ENCODE measurements around the gene MSANTD1.

MSANTD1 gene

DNA sequence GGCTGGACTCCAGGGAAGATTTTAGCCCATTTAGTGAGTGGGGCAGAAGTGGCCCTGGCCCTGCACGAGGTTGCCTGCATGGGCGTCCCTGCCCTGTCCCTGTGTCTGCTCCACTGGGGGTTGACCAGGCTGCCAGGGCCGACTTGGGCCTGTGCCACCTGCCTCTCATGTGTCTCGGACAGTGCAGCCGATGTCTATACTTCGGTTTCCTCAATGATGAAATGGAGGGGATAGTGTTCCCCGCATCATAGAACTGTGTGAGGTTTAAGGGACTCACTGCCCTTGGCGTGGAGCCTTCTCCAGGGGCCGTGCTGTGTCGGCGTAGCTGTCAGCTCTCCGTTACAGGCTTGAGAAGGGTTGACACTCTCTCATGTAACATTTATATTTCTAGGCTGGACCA, 27.0 kb upstream of the MSANTD1 start:
- DNase-seq (ENCODE audit: low read depth), result no peak
- H3K4me3 ChIP-seq (ENCODE audit: low read depth, low read length), result no peak overlapping the region
- TF ChIP-seq, protein P1, sequence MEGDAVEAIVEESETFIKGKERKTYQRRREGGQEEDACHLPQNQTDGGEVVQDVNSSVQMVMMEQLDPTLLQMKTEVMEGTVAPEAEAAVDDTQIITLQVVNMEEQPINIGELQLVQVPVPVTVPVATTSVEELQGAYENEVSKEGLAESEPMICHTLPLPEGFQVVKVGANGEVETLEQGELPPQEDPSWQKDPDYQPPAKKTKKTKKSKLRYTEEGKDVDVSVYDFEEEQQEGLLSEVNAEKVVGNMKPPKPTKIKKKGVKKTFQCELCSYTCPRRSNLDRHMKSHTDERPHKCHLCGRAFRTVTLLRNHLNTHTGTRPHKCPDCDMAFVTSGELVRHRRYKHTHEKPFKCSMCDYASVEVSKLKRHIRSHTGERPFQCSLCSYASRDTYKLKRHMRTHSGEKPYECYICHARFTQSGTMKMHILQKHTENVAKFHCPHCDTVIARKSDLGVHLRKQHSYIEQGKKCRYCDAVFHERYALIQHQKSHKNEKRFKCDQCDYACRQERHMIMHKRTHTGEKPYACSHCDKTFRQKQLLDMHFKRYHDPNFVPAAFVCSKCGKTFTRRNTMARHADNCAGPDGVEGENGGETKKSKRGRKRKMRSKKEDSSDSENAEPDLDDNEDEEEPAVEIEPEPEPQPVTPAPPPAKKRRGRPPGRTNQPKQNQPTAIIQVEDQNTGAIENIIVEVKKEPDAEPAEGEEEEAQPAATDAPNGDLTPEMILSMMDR (IDR thresholded peaks at IDR 0.05; ENCODE audit: insufficient read depth, low read depth, low read length, missing control alignments), result no peak

- no peak for DNase-seq (ENCODE audit: low read depth)
- no peak overlapping the region for H3K4me3 ChIP-seq (ENCODE audit: low read depth, low read length)
- TF ChIP-seq, protein P1 (IDR thresholded peaks at IDR 0.05; ENCODE audit: insufficient read depth, low read depth, low read length, missing control alignments), result no peak
Observed at GRCh38 chr4:3223346-3223745, 25.6 kb upstream of the MSANTD1 start.

DNA sequence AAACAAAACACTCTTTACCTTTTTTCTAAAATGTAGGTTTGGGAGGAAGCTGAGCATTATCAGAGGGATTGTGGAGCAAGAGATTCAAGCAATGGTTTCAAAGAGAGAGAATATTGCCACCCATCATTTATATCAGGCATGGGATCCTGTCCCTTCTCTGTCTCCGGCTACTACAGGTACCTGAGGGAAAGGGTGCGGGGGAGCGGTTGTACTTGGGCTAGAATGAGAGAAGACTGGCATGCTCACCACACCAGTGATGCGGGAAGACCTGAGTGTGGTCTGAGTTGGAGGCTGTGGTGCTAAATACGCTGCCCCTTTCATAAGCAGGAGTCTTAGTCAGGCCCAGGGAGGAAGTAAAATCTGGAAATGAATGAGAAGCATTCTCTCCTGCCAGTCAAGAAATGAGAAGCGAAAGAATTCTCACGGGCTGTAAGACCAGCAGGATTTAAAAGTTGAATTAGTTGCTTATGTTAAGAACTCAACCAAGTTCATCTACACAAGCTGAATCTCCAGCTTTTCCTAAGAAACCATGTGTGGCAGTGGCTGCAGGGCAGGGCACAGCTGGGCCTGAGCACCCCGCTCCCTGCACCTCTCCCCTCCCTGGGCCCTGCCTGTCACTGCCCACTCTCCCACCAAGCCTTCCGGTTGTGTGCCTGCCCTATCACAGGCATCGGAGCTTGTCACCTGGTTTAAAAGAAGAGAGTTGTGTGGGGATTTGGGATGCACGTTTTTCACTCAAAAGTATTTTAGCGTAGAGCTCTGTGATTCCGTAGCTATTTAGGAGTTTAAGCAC, 24.8 kb upstream of the MSANTD1 start:
- H3K4me3 ChIP-seq (ENCODE audit: low read depth, low read length), result no peak overlapping the region
- DNase-seq (ENCODE audit: low read depth), result no peak
- TF ChIP-seq, protein P1 (IDR thresholded peaks at IDR 0.05; ENCODE audit: insufficient read depth, low read depth, low read length, missing control alignments), result no peak

- H3K4me3 ChIP-seq (ENCODE audit: low read depth, low read length), result no peak overlapping the region
- TF ChIP-seq, protein P1 (IDR thresholded peaks at IDR 0.05; ENCODE audit: insufficient read depth, low read depth, low read length, missing control alignments), result no peak
- DNase-seq (ENCODE audit: low read depth), result no peak
Observed at GRCh38 chr4:3225071-3225850, 23.7 kb upstream of the MSANTD1 start.

DNA sequence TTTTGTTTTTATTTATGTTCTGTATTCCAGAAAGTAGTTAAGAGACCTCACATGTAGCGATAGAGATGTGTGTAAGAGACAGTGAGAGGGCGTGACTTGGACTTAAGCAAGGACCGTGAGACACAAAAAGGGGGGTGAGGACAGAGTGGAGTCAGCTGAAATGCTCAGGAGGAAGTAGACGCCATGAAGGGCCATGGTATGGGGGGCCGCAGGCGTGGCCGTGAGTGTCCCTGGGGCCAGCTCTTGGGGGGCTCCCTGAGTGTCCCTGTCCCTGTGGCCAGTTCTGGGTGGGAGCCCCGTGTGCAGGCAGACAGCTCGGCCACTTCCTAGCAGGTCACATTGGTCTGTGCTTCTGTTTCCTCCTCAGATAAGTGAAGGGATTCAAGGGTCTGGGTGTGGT, 23.0 kb upstream of the MSANTD1 start:
- TF ChIP-seq, protein P1 (IDR thresholded peaks at IDR 0.05; ENCODE audit: insufficient read depth, low read depth, low read length, missing control alignments), result no peak
- DNase-seq (ENCODE audit: low read depth), result no peak
- H3K4me3 ChIP-seq (ENCODE audit: low read depth, low read length), result no peak overlapping the region

GRCh38 chr4:3226467-3226866, 22.5 kb upstream of the MSANTD1 start:
- H3K4me3 ChIP-seq (ENCODE audit: low read depth, low read length), result no peak overlapping the region
- TF ChIP-seq, protein P1 (IDR thresholded peaks at IDR 0.05; ENCODE audit: insufficient read depth, low read depth, low read length, missing control alignments), result no peak
- DNase-seq (ENCODE audit: low read depth), result no peak

Data from GM12865 (cell line).